Liver (tissue), 3 donors: ENCODE data around the gene KLC3.

Source experiments
- CTCF ChIP-seq: fragments of 150-350 bp; IDR thresholded peaks from 2 replicates; pipeline ENCODE4 v1.5.1; 2017; ENCODE audit warnings: improper control_type of control experiment, low read depth, low read length; ENCODE audit not compliant: missing input control
- MAX ChIP-seq: IDR thresholded peaks from 2 replicates; pipeline ENCODE4 v1.6.1; 2016; ENCODE audit warnings: antibody characterized with exemption
- REST ChIP-seq: IDR thresholded peaks from 2 replicates; pipeline ENCODE4 v1.6.1; 2016; ENCODE audit warnings: antibody characterized with exemption, mild to moderate bottlenecking
- SP1 ChIP-seq: IDR thresholded peaks from 2 replicates; pipeline ENCODE4 v1.6.1; 2018; ENCODE audit warnings: antibody characterized with exemption, mild to moderate bottlenecking
- TAF1 ChIP-seq: conservative IDR thresholded peaks from 2 replicates; pipeline ENCODE4 v1.6.1; 2016; ENCODE audit warnings: antibody characterized with exemption, mild to moderate bottlenecking
- YY1 ChIP-seq: IDR thresholded peaks from 2 replicates; pipeline ENCODE4 v1.6.1; 2016; ENCODE audit warnings: antibody characterized with exemption, mild to moderate bottlenecking
- donor health status: healthy.
- donor health status: healthy.

GRCh38 chr19:45339629-45340028, 921 bp upstream of the KLC3 start:
- TF ChIP-seq REST (no peak), YY1 (no peak), CTCF (no peak), MAX (no peak), SP1 (no peak), TAF1 (no peak)
